Left lung (tissue), 10 donors: ENCODE measurements around the gene DCUN1D3. TPM values are rescaled to one million over a fixed set of nuclear protein-coding genes. Genes with fewer than 3 reads are reported as not detected.
A peak's percentile ranks its signal among the peaks of the same experiment; 100 is the strongest.

Experiments
- ATAC-seq: fragments of 200-7000 bp; cut with Tn5 transposase; one replicate; pipeline ENCODE4 v1.9.1; 2020; ENCODE audit warnings: moderate library complexity
- DNase-seq, 4 donors: peaks; one replicate each; pipeline ENCODE4 v3.0.0-alpha.2; 2013 to 2020
- H3K27ac ChIP-seq, 2 donors: fragments of 200-600 bp; sonication (generic) in 1 of 2; one replicate each; pipeline versions ENCODE4 v1.5.0 to v1.8.0; 2020 to 2021
- H3K27me3 ChIP-seq, 2 donors: fragments of 200-600 bp; sonication (generic) in 1 of 2; one replicate each; pipeline versions ENCODE4 v1.5.0 to v1.8.0; 2020 to 2021
- H3K36me3 ChIP-seq, 2 donors: fragments of 200-600 bp; sonication (generic) in 1 of 2; one replicate each; pipeline versions ENCODE4 v1.5.0 to v1.8.0; 2020 to 2021
- H3K4me1 ChIP-seq, 2 donors: fragments of 200-600 bp; one replicate each; pipeline ENCODE4 v1.8.0; 2021
- H3K4me3 ChIP-seq, 2 donors: fragments of 200-600 bp; sonication (generic) in 1 of 2; one replicate each; pipeline versions ENCODE4 v1.5.0 to v1.8.0; 2020 to 2021; ENCODE audit warnings: mild to moderate bottlenecking in 1 of 2
- H3K9me3 ChIP-seq, 2 donors: fragments of 200-600 bp; sonication (generic) in 1 of 2; one replicate each; pipeline versions ENCODE4 v1.5.0 to v1.8.0; 2020 to 2021
- intact Hi-C, 2 donors: fragments of 100-400 bp; cut with DNase I; formaldehyde crosslinking; loops; one replicate each; pipeline versions ENCODE4 v1.11.2 to v1.14.2; 2022
- polyA plus RNA-seq, 6 donors: library from polyadenylated mRNA; unstranded; fragments of 120-200 nt; gene quantifications; one replicate each; pipeline ENCODE4 v1.2.1, GENCODE V29; 2013; ENCODE audit not compliant: insufficient read length in 6 of 6
- total RNA-seq, 2 donors: library from RNA; stranded (reverse); fragmentation: NEBNext Ultra II Directional; extraction: Animal tissue kit (Norgen Biotek cat#: 25700); gene quantifications; one replicate each; pipeline ENCODE4 v1.2.1, GENCODE V29; 2021
- TF ChIP-seq, protein P1 (sequence below), 2 donors: fragments of 200-600 bp; sonication (generic) in 1 of 2; IDR thresholded peaks; one replicate each; pipeline versions ENCODE4 v1.5.0 to v1.8.0; 2021; ENCODE audit warnings: antibody characterized with exemption in 2 of 2
- donor health status: DM: no; HTN: yes; CAD: no.
- donor health status: DM: no; HTN: no; CAD: no.

DCUN1D3 gene
- total and polyA plus RNA-seq, 8 donors, result 8.5 to 27.1 (median 9.9) TPM

- H3K36me3 ChIP-seq, result no peaks in the 10 kb centered on the region
- ATAC-seq (peak; percentile 41), DNase-seq (no peak)
- H3K9me3 ChIP-seq, result no peaks in the 10 kb centered on the region
- peaks cover 24 to 77% of the 10 kb centered on the region in 2 donors for H3K4me1 ChIP-seq
- no peak overlapping the region for H3K4me3 ChIP-seq
- H3K27ac ChIP-seq, result peak overlapping the region; percentile 49 to 58
- TF ChIP-seq, protein P1, sequence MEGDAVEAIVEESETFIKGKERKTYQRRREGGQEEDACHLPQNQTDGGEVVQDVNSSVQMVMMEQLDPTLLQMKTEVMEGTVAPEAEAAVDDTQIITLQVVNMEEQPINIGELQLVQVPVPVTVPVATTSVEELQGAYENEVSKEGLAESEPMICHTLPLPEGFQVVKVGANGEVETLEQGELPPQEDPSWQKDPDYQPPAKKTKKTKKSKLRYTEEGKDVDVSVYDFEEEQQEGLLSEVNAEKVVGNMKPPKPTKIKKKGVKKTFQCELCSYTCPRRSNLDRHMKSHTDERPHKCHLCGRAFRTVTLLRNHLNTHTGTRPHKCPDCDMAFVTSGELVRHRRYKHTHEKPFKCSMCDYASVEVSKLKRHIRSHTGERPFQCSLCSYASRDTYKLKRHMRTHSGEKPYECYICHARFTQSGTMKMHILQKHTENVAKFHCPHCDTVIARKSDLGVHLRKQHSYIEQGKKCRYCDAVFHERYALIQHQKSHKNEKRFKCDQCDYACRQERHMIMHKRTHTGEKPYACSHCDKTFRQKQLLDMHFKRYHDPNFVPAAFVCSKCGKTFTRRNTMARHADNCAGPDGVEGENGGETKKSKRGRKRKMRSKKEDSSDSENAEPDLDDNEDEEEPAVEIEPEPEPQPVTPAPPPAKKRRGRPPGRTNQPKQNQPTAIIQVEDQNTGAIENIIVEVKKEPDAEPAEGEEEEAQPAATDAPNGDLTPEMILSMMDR (IDR thresholded peaks at IDR 0.05), result no peak
- intact Hi-C loops, result no loop called here
- no peaks in the 10 kb centered on the region for H3K27me3 ChIP-seq
Observed at GRCh38 chr16:20881503-20881878, 18.7 kb downstream of the DCUN1D3 start.

DNA sequence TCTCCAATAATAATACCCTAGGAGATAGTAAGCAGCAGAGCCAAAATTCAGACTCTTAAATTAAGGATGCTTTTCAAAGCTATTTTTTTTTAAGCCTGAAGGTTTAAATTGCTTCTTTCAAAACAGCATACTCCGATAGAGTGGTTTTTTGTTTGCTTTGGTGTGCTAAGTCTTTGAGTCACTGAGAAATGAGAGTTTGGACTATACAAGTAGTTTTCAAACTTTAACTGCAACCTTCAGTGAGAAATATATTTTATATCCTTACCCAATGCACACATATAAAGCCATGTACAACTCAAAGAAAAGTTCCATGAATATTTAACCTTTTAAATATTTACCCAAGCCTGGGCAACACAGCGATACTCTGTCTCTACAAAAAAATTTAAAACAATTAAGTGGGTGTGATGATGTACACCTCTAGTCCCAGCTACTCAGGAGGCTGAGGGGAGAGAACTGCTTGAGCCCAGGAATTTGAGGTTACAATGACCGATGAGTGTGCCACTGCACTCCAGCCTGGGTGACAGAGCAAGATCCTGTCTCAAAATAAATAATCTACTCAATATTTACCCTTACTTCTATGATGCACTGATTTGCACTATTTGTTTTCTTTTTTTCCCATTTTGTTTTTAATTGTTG lies 19.2 kb downstream of the DCUN1D3 start:
- Histone ChIP-seq H3K4me1 (peaks cover 24 to 77% of the 10 kb centered on the region in 2 donors), H3K27ac (peak overlapping the region; percentile 49 to 58), H3K27me3 (no peaks in the 10 kb centered on the region), H3K4me3 (no peak overlapping the region), H3K9me3 (no peaks in the 10 kb centered on the region), H3K36me3 (no peaks in the 10 kb centered on the region)
- no peak for DNase-seq
- ATAC-seq, result peak; percentile 63
- TF ChIP-seq, protein P1 (IDR thresholded peaks at IDR 0.05), result no peak
- intact Hi-C loops, result no loop called here

- DNase-seq (no peak), ATAC-seq (peak; percentile 27)
- H3K27me3 ChIP-seq, result no peaks in the 10 kb centered on the region
- no peaks in the 10 kb centered on the region for H3K9me3 ChIP-seq
- no peak overlapping the region for H3K4me3 ChIP-seq
- H3K27ac ChIP-seq, result peak overlapping the region; percentile 38 to 65
- H3K36me3 ChIP-seq, result no peaks in the 10 kb centered on the region
- H3K4me1 ChIP-seq, result peaks cover 24 to 82% of the 10 kb centered on the region in 2 donors
- TF ChIP-seq, protein P1 (IDR thresholded peaks at IDR 0.05), result no peak
- intact Hi-C loops, result no loop called here
Observed at GRCh38 chr16:20879175-20880040, 20.8 kb downstream of the DCUN1D3 start.

GRCh38 chr16:20878682-20879147 lies 21.4 kb downstream of the DCUN1D3 start:
- peak overlapping the region; percentile 38 to 65 for H3K27ac ChIP-seq

DNA sequence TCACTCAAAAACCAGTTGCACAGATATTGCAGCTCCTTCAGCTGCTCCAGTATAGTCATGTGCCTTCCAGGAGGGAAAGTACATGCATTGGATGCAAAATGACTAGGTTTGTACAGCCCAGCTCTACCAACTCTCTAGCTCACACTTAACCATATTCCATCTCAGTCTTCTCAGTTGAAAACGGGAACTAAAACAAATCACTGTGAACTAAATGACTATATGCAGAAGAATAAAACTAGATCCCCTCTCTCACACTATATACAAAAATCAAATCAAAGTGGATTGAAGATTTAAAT lies 24.9 kb downstream of the DCUN1D3 start:
- no peak for ATAC-seq
- Histone ChIP-seq H3K4me3 (no peak overlapping the region), H3K27ac (no peak overlapping the region), H3K4me1 (peaks cover 46 to 75% of the 10 kb centered on the region in 2 donors), H3K9me3 (no peaks in the 10 kb centered on the region), H3K27me3 (no peaks in the 10 kb centered on the region), H3K36me3 (no peaks in the 10 kb centered on the region)
- no peak for DNase-seq
- TF ChIP-seq, protein P1 (IDR thresholded peaks at IDR 0.05), result no peak
- intact Hi-C loops, result no loop called here

More at GRCh38 chr16:20878682-20879147, 21.4 kb downstream of the DCUN1D3 start:
- Histone ChIP-seq H3K4me1 (peaks cover 25 to 82% of the 10 kb centered on the region in 2 donors), H3K36me3 (no peaks in the 10 kb centered on the region), H3K27me3 (no peaks in the 10 kb centered on the region), H3K4me3 (no peak overlapping the region), H3K9me3 (no peaks in the 10 kb centered on the region)
- DNase-seq (no peak), ATAC-seq (no peak)
- intact Hi-C loops, result no loop called here
- TF ChIP-seq, protein P1 (IDR thresholded peaks at IDR 0.05), result no peak
